Measurements from ENCODE around the gene CHN1.

DNA sequence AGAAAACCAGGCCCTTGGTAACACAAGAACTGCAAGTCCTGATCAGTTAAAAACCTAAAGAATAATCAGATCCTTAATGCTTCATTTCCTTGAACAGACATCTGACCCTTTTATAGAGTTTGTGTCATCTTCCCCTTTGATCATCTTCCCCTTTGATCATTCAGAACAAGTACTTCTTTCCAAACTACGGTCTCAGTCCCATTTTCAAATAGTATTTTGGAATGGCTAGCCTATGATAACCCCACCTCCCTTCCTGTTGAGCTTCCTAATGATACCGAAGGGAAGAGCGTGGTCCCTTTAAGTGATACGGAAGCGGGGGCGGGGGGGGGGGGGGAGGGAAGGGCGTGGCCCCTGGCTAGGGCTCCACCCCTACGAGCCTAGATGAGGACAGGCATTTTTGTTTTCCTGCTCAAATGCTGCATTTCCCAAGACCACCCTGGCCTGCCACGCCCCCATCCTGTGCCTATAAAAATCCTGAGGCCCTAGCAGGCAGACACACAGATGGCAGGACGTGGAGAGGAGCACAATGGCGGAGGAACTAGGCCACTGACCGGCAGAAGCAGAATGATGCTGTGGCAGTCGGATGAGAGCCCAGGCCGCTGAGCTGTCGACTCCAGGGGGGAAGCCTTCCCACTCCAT is 216.8 kb downstream of the CHN1 start:
- TF ChIP-seq POLR2A (IDR thresholded peaks at IDR 0.05) (no peak), CTCF (IDR thresholded peaks at IDR 0.05) (no peak), POLR2AphosphoS5 (IDR thresholded peaks at IDR 0.05) (no peak)

All from sigmoid colon (tissue), 4 donors.